Panc1 (cell line): Measurements from ENCODE around the gene GATAD2B. TPM values are rescaled to one million over a fixed set of nuclear protein-coding genes. Genes with fewer than 3 reads are reported as not detected.
"Not testable (repeated sequence)": the region's sequence is repeated elsewhere in the genome, so short reads cannot be mapped to it uniquely, and the experiment has no call there.

Source experiments
- ATAC-seq: fragments of 200-7000 bp; cut with Tn5 transposase; 2 replicates; pipeline ENCODE4 v1.9.1; 2020; ENCODE audit warnings: mild to moderate bottlenecking, moderate library complexity
- BruUV-seq: library from RNA; stranded (reverse); fragments of 400-500 nt; replicated peaks from 2 replicates; lab custom pipeline; 2021; lab: Mats Ljungman, UMichigan
- CTCF ChIA-PET: fragments of 300-600 bp; sonication (Branson Sonifier 250); formaldehyde crosslinking; loops from one replicate; lab custom pipeline; 2022; ENCODE audit warnings: antibody characterized with exemption; lab: Charles Lee
- POLR2A ChIA-PET: fragments of 300-600 bp; sonication (Branson Sonifier 250); formaldehyde crosslinking; loops from one replicate; lab custom pipeline; 2022; ENCODE audit warnings: antibody characterized with exemption; lab: Charles Lee
- DNase-seq: peaks from one replicate; pipeline ENCODE4 v3.0.0-alpha.2; 2010; ENCODE audit warnings: low read depth, low spot score
- H3K27ac ChIP-seq: 2 replicates; pipeline ENCODE4 v1.5.1; 2011; ENCODE audit warnings: mild to moderate bottlenecking, low read length, inconsistent platforms
- H3K27me3 ChIP-seq: fragments of 200-500 bp; sonication (Bioruptor generic); 2 replicates; pipeline ENCODE4 v1.6.0; 2014; ENCODE audit warnings: low read length, inconsistent platforms; ENCODE audit not compliant: control insufficient read depth, insufficient read depth
- H3K36me3 ChIP-seq: fragments of 200-500 bp; sonication (Bioruptor generic); 2 replicates; pipeline ENCODE4 v1.5.1; 2014; ENCODE audit warnings: inconsistent platforms, mild to moderate bottlenecking, low read length, moderate library complexity; ENCODE audit not compliant: control insufficient read depth, insufficient read depth
- H3K4me1 ChIP-seq: 2 replicates; pipeline ENCODE4 v1.5.1; 2011; ENCODE audit warnings: inconsistent platforms, mild to moderate bottlenecking, low read length, moderate library complexity; ENCODE audit not compliant: control insufficient read depth, insufficient read depth
- H3K4me3 ChIP-seq, 2 experiments: 2 replicates each; pipeline ENCODE4 v1.5.1; 2011 to 2012; ENCODE audit warnings: low read depth in 2 of 2, low read length in 2 of 2, mild to moderate bottlenecking in 2 of 2, inconsistent platforms in 1 of 2, moderate library complexity in 1 of 2
- H3K9me3 ChIP-seq: fragments of 200-500 bp; sonication (Bioruptor generic); 2 replicates; pipeline ENCODE4 v1.5.1; 2014; ENCODE audit warnings: low read depth, mild to moderate bottlenecking, inconsistent platforms, low read length, moderate library complexity; ENCODE audit not compliant: control insufficient read depth, insufficient read depth
- POLR2AphosphoS5 ChIP-seq: IDR thresholded peaks from 2 replicates; pipeline ENCODE4 v1.6.1; 2012; ENCODE audit warnings: mild to moderate bottlenecking, low read depth, low read length, moderate library complexity
- SIN3A ChIP-seq: IDR thresholded peaks from 2 replicates; pipeline ENCODE4 v1.6.1; 2012; ENCODE audit warnings: low read depth, mild to moderate bottlenecking, low read length, moderate library complexity, borderline replicate concordance; ENCODE audit not compliant: insufficient read depth
- TCF7L2 ChIP-seq: IDR thresholded peaks from 2 replicates; pipeline ENCODE4 v1.6.1; 2011; ENCODE audit warnings: mild to moderate bottlenecking, low read depth, low read length, inconsistent platforms
- in situ Hi-C: cut with HindIII; loops from 2 replicates; pipeline ENCODE4 v1.10.0; 2016; ENCODE audit warnings: low sequenced_read_pairs, low pct_unique_long_range_greater_than_20kb
- intact Hi-C: fragments of 100-400 bp; cut with micrococcal nuclease; formaldehyde crosslinking; loops from one replicate; pipeline ENCODE4 v1.10.0; 2022; ENCODE audit not compliant: unreplicated experiment
- total RNA-seq: library from RNA; stranded (reverse); gene quantifications from one replicate; pipeline ENCODE4 v1.2.1, GENCODE V29; 2021; ENCODE audit not compliant: unreplicated experiment
- TF ChIP-seq, protein P1 (sequence below): fragments of 450-650 bp; IDR thresholded peaks from 2 replicates; pipeline ENCODE4 v1.5.1; 2017; ENCODE audit warnings: mild to moderate bottlenecking
- TF ChIP-seq, protein P2 (sequence below), 2 experiments: IDR thresholded peaks; 2 replicates each; pipeline ENCODE4 v1.6.1; 2011 to 2012; ENCODE audit warnings: low read depth in 2 of 2, control low read depth in 1 of 2, low read length in 1 of 2, mild to moderate bottlenecking in 1 of 2, moderate library complexity in 1 of 2; ENCODE audit not compliant: insufficient read depth in 1 of 2

The GATAD2B gene
- total RNA-seq, 1 experiment from 2014 or later: 47.2 TPM

DNA sequence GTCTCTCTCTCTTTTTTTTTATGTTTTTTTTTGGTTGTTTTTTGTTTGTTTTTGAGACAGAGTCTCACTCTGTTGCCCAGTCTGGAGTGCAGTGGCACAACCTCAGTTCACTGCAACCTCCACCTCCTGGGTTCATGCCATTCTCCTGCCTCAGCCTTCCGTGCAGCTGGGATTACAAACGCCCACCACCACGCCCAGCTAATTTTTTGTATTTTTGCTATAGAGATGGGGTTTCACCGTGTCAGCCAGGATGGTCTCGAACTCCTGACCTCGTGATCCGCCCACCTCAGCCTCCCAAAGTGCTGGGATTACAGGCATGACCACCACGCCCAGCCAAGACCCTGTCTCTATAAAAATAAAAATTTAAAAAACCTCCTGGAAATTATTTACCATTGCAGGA lies 88.8 kb downstream of the GATAD2B start:
- H3K4me3 ChIP-seq, ATAC-seq, CTCF ChIA-PET, H3K36me3 ChIP-seq, intact Hi-C loops, H3K4me1 ChIP-seq, in situ Hi-C loops, DNase-seq, POLR2A ChIA-PET, H3K27me3 ChIP-seq, H3K27ac ChIP-seq, BruUV-seq, H3K9me3 ChIP-seq: not testable (repeated sequence)

GRCh38 chr1:153833171-153833570 lies 89.6 kb downstream of the GATAD2B start:
- in situ Hi-C loops: no loop called here
- ATAC-seq (no peak), DNase-seq (no peak)
- no TSS peak for BruUV-seq
- Histone ChIP-seq H3K27me3 (no peaks in the 10 kb centered on the region), H3K9me3 (no peaks in the 10 kb centered on the region), H3K4me3 (no peak overlapping the region), H3K36me3 (no peaks in the 10 kb centered on the region; the same call in 1 of the 2 replicates), H3K27ac (no peak overlapping the region), H3K4me1 (no peaks in the 10 kb centered on the region)
- POLR2A ChIA-PET: no interaction called here
- TF ChIP-seq POLR2AphosphoS5: no peak
- no peak for TF ChIP-seq SIN3A
- TF ChIP-seq, protein P1, sequence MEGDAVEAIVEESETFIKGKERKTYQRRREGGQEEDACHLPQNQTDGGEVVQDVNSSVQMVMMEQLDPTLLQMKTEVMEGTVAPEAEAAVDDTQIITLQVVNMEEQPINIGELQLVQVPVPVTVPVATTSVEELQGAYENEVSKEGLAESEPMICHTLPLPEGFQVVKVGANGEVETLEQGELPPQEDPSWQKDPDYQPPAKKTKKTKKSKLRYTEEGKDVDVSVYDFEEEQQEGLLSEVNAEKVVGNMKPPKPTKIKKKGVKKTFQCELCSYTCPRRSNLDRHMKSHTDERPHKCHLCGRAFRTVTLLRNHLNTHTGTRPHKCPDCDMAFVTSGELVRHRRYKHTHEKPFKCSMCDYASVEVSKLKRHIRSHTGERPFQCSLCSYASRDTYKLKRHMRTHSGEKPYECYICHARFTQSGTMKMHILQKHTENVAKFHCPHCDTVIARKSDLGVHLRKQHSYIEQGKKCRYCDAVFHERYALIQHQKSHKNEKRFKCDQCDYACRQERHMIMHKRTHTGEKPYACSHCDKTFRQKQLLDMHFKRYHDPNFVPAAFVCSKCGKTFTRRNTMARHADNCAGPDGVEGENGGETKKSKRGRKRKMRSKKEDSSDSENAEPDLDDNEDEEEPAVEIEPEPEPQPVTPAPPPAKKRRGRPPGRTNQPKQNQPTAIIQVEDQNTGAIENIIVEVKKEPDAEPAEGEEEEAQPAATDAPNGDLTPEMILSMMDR: no peak
- TF ChIP-seq, protein P2, sequence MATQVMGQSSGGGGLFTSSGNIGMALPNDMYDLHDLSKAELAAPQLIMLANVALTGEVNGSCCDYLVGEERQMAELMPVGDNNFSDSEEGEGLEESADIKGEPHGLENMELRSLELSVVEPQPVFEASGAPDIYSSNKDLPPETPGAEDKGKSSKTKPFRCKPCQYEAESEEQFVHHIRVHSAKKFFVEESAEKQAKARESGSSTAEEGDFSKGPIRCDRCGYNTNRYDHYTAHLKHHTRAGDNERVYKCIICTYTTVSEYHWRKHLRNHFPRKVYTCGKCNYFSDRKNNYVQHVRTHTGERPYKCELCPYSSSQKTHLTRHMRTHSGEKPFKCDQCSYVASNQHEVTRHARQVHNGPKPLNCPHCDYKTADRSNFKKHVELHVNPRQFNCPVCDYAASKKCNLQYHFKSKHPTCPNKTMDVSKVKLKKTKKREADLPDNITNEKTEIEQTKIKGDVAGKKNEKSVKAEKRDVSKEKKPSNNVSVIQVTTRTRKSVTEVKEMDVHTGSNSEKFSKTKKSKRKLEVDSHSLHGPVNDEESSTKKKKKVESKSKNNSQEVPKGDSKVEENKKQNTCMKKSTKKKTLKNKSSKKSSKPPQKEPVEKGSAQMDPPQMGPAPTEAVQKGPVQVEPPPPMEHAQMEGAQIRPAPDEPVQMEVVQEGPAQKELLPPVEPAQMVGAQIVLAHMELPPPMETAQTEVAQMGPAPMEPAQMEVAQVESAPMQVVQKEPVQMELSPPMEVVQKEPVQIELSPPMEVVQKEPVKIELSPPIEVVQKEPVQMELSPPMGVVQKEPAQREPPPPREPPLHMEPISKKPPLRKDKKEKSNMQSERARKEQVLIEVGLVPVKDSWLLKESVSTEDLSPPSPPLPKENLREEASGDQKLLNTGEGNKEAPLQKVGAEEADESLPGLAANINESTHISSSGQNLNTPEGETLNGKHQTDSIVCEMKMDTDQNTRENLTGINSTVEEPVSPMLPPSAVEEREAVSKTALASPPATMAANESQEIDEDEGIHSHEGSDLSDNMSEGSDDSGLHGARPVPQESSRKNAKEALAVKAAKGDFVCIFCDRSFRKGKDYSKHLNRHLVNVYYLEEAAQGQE (IDR thresholded peaks at IDR 0.05; ENCODE audit: insufficient read depth in 1 of 2, low read depth in 2 of 2, low read length in 1 of 2): no peak
- no peak for TF ChIP-seq TCF7L2
- CTCF ChIA-PET: no interaction called here
- intact Hi-C loops: no loop called here

DNA sequence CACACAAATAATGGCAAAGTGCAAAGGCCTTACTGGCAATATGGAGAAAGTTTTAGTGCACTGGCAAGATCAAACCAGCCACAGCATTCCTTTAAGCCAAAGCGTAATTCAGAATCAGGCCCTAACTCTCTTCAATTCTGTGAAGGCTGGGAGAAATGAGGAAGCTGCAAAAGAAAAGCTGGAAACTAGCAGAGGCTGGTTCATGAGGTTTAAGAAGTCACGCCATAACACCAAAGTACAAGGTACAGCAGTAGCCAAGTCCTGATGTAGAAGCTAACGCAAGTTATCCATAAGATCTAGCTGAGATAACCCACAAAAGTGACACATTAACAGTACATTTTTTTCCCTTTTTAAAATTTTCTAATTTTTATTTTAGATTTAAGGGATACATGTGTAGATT lies 90.5 kb downstream of the GATAD2B start:
- no TSS peak for BruUV-seq
- H3K27me3 ChIP-seq: no peaks in the 10 kb centered on the region
- ChIA-PET POLR2A (interaction anchor here (0.6 kb wide), 1 partner anchor 45 kb away, joined by 4 read pairs; no protein-coding TSS in a partner anchor), CTCF (no interaction called here)
- intact Hi-C loops (no loop called here), in situ Hi-C loops (no loop called here)
- H3K27ac ChIP-seq: no peak overlapping the region
- DNase-seq: no peak
- H3K9me3 ChIP-seq: no peaks in the 10 kb centered on the region
- no peak for ATAC-seq
- H3K36me3 ChIP-seq: no peaks in the 10 kb centered on the region; the same call in 1 of the 2 replicates
- H3K4me3 ChIP-seq: no peak overlapping the region
- no peaks in the 10 kb centered on the region for H3K4me1 ChIP-seq
- TF ChIP-seq, protein P1: no peak
- TF ChIP-seq SIN3A (no peak), TCF7L2 (no peak), POLR2AphosphoS5 (no peak)
- TF ChIP-seq, protein P2 (IDR thresholded peaks at IDR 0.05; ENCODE audit: insufficient read depth in 1 of 2, low read depth in 2 of 2, low read length in 1 of 2): no peak
